Stimulated activated CD4-positive, alpha-beta T cell treated with anti-CD3 and anti-CD28 coated beads, Interleukin-4, amount 100 ng/mL, for 24 hours (primary cell): ENCODE measurements around the gene PTEN.
"Not testable (repeated sequence)": the region's sequence is repeated elsewhere in the genome, so short reads cannot be mapped to it uniquely, and the experiment has no call there.

Source experiments
- DNase-seq: peaks from one replicate; pipeline ENCODE4 v3.0.0-alpha.2; 2020

PTEN gene

DNA sequence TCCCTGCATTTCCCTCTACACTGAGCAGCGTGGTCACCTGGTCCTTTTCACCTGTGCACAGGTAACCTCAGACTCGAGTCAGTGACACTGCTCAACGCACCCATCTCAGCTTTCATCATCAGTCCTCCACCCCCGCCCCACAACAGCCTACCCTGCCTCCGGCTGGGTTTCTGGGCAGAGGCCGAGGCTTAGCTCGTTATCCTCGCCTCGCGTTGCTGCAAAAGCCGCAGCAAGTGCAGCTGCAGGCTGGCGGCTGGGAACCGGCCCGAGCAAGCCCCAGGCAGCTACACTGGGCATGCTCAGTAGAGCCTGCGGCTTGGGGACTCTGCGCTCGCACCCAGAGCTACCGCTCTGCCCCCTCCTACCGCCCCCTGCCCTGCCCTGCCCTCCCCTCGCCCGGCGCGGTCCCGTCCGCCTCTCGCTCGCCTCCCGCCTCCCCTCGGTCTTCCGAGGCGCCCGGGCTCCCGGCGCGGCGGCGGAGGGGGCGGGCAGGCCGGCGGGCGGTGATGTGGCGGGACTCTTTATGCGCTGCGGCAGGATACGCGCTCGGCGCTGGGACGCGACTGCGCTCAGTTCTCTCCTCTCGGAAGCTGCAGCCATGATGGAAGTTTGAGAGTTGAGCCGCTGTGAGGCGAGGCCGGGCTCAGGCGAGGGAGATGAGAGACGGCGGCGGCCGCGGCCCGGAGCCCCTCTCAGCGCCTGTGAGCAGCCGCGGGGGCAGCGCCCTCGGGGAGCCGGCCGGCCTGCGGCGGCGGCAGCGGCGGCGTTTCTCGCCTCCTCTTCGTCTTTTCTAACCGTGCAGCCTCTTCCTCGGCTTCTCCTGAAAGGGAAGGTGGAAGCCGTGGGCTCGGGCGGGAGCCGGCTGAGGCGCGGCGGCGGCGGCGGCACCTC, at the start of gene PTEN, which contains the start of gene KLLN:
TSS of gene PTEN (plus strand) at position 573 of the 891 bp plus-strand sequence. CDS start 845 bp downstream, outside the sequence.
TSS of gene KLLN (minus strand) at position 481 of the 891 bp plus-strand sequence. CDS start 1,046 bp downstream, outside the sequence.
- DNase-seq, result peak; percentile 84

DNA sequence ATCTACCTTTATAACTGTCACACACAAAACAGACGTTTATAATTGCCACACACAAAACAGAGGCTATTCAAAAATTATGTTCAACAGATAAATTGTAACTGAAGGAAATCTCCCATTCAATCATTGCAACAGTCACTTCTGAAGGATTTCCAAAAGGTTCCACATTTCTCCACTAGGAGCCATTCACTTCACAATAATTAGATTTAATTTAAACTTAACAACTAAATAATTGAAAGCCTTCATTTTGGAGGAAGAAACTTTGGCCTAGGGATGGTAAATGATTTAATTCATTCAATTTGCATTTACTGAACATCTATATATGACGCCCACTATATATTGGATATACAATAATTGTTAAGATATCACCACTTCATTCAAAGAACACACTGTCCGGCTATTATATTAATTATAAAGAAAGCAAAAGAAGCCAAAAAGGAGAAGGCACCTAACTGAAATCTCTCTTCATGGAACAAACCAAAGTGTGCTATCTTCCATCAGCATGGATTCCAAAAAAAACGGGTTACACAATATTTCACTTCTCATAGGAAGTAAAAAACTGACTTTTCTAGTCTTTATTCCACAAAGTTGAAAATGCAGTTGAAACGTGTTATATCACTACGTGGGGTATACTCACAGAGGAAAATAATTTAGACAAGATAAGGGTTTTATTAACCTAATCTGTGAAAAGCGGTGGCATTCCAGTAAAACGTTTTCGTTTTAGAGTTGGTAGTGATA, 47.1 kb upstream of the PTEN start:
- DNase-seq, result no peak

DNA sequence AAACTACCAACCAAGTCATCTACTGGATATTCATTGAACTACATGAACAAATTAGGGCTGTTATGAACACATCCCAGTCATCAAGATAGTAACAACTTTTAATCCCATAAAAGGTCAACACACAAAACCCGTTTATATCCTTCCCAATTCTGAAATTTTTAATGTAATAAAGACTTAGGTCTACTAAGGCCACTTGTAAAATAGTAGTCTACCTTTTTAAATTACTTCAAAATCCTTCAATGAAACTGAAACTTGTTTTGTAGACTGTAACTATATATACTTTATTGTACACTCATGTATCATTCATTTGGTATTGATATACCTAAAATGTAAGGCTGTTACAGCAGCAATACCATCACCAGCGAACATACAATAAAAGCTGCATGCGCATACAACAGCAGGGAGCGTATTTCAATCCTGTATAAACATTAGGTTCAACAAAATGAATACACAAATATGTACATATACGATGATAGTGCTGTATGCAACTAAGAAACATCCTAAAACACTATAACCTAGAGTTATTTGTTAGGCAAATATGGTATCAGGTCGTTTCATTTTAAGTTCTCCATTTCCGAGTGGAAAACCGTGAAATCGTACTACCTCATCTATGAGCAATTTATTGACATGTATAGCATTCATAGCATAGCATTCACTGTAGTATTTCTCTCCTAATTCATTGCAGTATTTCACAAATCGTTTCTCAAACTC, 46.4 kb upstream of the PTEN start:
- DNase-seq, result no peak

DNA sequence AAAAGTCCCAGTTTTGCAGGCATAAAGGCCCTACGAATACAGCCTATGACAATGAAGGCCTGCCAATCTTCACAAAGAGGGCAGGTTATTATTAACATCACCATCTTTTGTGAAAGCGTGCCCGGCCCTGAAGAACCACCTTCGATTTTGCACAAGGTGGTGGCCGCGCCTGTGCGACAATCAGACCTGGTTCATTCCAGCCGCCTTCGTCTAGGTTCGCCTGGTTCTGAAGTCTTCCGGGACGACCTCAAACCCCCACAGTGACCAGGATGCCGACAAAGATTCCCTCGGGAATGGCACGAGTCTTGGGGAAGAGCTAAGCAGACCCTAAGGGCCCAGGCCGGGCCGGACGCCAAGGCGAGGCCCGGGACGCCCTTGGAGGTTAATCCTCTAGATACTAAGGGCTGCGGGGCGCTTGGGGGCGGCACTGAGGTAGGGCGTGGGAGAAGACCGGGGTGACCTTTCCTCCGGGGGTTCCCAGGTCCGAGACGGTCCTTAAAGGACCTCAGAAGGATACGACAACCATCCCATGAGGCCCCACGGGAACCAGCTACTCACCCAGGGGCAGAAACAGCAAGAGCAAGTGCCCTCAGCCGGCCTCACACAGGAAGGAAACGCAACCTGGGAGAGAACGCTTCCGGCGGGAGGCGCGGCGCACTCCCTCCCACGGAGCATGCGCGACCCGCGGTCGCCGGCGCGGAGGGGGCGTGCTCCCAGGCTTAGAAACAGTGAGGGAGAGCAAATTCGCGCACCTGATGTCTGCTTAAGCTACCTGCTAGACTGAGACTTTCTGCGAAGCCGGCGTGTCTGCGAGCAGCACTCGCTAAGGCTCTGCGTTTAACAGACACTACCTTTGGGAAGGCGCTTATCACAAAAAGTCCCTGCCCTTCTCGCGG, 45.6 kb upstream of the PTEN start, which contains the start of gene ATAD1:
TSS of gene ATAD1 (minus strand) at position 618 of the 896 bp plus-strand sequence. CDS start 3,627 bp downstream, outside the sequence.
- peak; percentile 88 for DNase-seq

DNA sequence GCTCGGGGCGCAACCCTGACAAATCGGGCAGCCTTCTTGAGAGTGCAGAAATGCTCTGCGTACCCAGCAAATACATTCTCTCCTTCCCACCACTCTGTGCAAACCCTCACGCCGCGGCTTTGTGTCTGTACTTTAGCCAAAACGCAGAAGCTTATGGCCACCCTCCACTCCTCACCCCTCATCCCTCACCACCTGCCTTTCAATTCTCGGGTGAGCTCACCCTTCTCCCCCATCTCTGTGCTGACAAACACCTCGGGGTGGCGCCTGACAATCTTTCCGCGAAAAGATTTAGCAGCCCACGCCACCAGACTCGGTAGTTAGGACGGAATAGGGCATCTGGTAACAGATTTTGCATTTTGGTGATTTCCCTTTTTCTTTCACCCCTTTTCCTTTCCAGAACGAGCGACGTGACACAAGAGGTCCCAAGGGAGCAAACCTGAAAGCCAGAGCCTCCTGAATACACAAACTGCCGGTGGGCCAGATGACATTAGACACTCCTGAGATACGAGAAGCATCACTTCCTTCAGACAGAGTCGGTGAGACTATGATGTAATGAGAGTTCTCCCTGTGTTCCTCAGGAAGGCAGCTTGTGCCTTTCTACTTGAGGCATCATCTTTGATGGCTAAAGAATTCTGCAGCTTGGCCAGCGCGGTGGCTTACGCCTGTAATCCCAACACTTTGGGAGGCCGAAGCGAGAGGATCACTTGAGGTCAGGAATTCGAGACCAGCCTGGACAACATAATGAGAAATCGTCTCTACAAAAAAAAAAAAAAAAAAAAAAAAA, 44.7 kb upstream of the PTEN start:
- DNase-seq, result peak; percentile 74

DNA sequence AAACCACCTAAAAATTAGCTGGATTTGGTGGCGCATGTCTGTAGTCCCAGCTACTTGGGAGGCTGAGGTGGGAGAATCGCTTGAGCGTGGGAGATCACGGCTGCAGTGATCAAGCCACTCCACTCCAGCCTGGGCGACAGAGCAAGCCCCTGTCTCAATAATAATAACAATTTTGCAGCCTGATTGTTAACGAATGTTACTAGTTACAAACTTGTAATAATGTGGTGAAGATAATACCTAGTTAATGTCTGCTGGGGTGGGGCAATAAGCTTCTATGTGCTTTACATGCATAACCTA, 44.2 kb upstream of the PTEN start:
- no peak for DNase-seq

DNA sequence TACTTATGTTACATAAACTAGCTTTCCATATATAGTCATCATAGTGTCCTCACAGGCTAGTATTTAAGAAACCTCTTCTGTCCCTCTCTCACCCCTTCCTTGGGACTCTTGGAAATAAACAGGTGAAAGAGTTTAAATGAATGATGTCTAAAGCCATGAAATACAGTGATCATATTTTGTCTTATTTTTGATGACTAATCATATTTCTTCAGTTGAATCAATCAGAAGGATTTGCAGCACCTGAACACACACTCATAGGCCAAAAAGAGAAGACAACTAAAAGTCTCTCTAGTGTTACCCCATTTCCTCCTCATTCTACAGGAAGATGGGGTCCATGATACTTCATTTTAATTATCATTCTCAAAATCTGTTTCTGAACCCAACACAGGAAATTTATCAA, 36.8 kb upstream of the PTEN start:
- no peak for DNase-seq

DNA sequence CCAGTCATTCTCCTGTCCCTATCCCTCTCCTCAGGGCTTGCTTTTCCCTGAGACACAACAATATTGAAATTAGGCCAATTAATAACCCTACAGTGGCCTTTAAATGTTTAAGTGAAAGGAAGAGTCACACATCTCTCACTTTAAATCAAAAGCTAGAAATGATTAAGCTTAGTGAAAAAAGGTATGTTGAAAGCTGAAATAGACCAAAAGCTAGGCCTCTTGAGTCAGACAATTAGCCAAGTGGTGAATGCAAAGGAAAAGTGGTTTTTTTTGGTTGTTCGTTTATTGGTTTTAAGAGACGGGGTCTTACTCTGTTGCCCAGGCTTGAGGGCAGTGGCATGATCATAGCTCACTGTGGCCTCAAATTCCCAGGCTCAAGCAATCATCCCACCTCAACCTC, 35.7 kb upstream of the PTEN start:
- no peak for DNase-seq

DNA sequence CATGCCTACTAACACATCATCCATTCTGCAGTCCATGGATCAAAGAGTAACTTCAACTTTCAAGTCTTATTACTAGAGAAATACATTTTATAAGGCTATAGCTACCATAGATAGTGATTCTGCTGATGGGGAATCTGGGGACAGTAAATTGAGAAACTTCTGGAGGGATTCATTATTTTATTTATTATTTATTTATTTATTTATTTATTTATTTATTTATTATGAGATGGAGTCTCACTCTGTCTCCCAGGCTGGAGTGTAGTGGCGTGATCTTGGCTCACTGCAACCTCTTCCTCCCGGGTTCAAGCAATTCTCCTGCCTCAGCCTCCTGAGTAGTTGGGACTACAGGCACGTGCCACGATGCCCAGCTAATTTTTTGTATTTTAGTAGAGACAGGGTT, 34.4 kb upstream of the PTEN start:
- DNase-seq, result not testable (repeated sequence)

DNA sequence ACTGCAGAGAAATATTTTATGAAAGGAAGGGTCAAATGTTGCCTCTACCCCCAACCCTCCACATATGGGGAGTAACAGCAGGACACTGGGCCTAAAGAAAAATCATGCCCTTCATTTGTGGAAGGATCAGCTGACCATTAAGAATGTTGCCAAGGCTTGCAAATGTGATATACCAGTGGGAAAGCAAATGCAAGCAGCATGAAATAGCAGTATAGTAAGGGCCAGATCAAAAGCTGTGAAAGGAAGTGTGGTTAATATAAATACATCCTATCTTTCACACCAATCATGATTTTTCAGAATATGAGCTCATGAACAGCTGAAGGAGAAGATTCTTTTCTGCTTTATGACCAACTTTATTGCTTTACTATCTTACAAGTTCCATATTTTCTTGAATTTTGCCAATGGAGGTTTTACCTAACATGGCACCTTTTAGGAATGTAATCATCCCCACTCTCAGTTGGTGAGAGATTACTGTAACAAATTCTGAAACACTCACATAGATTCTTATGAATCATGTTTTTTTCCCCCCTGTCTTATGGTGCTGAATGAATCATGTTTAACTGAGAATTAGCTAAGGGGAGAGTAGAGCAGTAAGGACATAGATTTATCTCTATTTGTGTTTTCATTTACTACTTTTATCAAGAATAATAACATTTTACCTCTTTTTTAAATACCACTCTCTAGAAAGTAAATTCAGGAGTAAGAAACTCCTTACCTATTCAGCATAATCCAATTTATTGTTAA, 33.3 kb upstream of the PTEN start:
- DNase-seq, result no peak

DNA sequence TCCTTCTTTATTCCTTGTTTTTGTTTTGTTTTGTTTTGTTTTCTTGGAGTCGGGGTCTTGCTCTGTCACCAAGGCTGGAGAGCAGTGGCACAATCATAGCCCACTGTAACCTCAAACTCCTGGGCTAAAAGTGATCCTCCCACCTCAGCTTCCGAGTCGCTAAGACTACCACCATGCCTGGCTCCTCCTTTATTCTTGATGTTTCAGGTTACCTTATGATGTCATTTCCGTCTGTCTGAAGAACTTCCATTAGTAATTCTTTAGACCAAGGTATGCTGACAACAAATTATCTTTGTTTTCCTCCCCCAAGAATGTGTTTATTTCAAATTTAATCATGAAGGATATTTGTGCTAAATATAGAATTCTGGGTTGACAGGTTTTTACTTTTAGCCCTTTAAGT, 27.3 kb upstream of the PTEN start:
- DNase-seq, result no peak

DNA sequence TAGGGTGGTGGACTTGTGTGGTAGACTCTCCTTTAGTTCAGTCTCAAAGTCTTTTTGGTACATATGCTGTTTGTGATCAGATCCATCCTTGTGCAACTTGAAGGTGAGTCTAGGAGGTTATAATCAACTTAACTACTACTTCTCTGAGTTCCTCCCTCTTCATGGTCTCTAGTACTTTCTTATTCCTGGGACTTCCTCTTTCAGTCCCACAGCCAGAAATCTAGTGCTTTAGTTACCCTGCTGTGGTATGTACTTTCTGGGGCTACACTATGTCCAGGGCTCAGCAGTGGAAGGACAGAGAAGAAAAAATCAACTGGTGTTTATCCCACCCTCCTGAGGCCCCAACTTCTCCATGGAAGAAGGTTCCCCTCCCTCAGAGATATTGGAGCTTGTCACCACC, 26.0 kb upstream of the PTEN start:
- DNase-seq, result no peak

DNA sequence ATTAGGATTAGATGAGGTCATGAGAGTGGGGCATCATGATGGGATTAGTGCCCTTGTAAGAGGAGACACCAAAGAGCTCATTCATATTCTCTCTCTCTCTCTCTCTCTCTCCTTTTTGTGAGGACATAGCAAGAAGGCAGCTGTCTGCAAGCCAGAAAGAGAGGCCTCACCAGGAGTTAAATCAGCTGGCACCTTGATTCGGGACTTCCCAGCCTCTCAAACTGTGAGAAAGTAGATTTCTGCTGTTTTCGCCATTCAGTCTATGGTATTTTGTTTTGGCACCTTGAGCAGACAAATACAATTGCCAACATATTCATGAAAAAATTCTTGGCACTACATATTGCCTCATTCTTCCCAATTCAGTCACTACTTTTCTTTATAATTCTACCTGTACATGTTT, 24.8 kb upstream of the PTEN start:
- DNase-seq, result no peak

DNA sequence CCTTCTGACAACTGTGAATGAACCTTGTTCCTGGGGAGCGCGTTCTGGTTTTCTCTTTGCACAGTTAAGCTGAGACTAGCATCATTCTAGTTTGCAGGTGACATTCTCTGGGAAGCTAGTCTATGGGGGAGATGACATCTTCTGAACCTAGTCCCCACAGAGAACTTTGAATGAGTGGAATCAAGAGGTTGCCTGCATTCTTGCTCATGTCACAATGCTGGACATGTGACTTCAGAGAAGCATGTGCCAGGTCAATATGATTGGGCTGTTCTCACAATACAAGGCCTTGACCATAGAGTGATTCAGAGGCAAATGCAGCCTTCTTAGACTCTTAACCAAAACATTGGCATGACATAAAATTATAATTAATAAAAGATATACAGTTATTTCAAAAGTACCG, 22.2 kb upstream of the PTEN start:
- DNase-seq, result no peak

DNA sequence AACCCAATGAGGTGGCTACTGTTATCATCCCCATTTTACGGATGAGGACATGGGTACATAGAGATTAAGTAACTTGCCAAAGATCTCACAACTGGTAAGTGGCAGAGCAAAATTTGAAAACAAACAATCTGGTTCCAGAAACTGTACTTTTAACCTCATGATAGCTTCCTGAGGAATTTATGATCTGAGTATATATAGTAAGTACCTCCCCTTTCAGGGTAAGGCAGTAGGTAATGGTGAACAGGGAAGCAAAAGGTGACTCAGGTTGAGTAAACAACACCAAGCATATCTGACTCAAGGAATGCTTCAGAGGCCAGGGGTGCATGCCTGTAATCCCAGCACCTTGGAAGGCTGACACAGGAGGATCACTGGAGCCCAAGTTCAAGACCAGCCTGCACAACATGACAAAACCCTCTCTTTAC, 21.2 kb upstream of the PTEN start:
- no peak for DNase-seq

DNA sequence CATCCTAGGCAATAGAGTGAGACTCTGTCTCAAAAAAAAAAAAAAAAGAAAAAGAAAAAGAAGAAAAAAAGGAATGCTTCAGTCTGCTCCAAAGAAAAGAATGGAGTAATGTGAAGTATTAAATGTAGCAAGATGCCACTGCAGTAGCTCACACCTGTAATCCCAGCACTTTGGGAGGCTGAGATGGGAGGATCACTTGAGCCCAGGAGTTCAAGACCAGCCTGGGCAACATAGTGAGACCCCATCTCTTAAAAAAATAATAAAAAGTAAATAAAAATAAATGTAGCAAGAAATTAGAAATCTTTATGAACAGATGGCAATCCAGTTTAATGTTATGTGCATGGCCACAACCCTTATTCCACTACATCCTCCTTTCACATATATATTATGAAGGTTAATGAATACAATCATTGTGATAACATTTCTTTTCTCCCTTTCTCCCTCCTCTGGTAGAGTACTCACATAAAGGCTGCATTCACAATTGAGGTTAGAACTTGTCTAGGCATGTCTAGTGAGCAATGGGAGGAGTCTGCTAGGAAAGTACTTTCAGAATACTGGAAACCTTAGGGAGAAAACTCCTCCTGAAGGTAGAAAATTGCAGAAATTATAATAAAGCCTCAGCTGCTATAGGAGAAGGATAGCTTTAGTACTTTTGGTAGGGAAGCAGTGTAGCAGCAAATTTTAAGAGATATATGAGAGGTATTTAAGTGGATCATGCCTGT, 20.5 kb upstream of the PTEN start:
- DNase-seq, result no peak

DNA sequence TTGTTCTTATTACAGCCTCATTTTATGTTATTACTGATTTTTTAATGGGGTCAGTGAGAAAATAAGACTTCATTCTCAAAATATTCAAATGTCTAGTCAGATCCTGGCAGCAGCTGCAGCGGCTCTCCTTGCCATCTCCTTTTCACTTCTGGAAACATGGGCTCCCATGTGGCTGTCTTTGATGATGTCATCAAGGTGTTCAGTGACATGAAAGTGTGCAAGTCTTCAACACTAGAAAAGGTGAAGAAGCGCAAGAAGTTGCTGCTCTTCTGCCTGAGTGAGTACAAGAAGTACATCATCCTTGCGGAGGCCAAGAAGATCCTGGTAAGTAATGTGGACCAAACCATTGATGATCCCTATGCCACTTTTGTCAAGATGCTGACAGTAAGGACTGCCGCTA, 19.7 kb upstream of the PTEN start:
- DNase-seq, result no peak

DNA sequence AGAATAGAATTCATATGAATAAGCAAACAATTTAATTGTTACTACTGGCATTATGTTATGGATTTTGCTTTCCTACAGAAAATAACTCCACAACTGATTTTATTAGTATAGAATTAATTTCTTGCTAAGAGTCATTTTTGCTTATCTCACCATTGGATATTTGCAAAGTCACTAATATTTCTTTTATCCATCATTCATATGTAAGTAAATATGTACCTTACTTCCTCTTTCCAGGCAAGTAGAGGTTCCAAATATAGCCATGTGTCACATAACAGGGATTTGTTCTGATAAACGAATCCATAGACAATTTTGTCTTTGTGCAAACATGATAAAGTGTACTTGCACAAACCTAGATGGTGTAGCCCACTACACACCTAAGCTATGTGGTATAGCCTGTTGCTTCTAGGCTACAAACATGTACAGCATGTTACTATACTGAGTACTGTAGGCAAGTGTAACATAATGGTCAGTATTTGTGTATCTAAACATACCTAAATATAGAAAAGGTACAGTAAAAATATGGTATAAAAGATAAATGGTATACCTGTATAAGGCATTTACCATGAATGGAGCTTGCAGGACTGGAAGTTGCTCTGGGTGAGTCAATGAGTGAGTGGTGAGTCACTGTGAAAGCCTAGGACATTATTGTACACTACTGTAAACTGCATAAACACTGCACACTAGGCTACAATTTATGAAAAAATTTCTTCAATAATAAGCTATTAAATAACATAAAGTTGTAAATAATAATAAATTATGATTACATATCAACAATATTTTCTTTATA, 18.4 kb upstream of the PTEN start:
- DNase-seq, result no peak

DNA sequence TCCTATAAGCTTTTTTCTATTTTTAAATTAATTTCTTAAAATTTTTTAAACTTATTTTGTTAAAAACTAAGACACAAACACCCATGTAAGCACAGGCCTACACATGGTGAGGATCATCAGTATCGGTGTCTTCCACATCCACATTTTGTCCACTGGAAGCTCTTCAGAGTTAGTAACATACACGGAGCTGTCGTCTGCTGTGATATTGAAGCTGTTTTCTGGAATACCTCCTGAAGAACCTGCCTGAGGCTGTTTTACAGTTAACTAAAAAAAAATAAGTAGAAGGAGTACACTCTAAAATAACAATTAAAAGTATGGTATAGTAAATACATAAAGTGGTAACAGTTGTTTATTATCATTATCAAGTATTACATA, 17.8 kb upstream of the PTEN start:
- no peak for DNase-seq
